ENCODE measurements around the gene DLG2.

- TF ChIP-seq ZNF138 (CRISPR knock-in tag; conservative IDR thresholded peaks at IDR 0.05): no peak
- no peak for TF ChIP-seq ZNF121 (CRISPR knock-in tag; IDR thresholded peaks at IDR 0.05)
- TF ChIP-seq ZNF396 (CRISPR knock-in tag; IDR thresholded peaks at IDR 0.05; ENCODE audit: borderline replicate concordance): no peak
- TF ChIP-seq, protein P1, sequence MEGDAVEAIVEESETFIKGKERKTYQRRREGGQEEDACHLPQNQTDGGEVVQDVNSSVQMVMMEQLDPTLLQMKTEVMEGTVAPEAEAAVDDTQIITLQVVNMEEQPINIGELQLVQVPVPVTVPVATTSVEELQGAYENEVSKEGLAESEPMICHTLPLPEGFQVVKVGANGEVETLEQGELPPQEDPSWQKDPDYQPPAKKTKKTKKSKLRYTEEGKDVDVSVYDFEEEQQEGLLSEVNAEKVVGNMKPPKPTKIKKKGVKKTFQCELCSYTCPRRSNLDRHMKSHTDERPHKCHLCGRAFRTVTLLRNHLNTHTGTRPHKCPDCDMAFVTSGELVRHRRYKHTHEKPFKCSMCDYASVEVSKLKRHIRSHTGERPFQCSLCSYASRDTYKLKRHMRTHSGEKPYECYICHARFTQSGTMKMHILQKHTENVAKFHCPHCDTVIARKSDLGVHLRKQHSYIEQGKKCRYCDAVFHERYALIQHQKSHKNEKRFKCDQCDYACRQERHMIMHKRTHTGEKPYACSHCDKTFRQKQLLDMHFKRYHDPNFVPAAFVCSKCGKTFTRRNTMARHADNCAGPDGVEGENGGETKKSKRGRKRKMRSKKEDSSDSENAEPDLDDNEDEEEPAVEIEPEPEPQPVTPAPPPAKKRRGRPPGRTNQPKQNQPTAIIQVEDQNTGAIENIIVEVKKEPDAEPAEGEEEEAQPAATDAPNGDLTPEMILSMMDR (IDR thresholded peaks at IDR 0.05): no peak
- TF ChIP-seq, protein P2, sequence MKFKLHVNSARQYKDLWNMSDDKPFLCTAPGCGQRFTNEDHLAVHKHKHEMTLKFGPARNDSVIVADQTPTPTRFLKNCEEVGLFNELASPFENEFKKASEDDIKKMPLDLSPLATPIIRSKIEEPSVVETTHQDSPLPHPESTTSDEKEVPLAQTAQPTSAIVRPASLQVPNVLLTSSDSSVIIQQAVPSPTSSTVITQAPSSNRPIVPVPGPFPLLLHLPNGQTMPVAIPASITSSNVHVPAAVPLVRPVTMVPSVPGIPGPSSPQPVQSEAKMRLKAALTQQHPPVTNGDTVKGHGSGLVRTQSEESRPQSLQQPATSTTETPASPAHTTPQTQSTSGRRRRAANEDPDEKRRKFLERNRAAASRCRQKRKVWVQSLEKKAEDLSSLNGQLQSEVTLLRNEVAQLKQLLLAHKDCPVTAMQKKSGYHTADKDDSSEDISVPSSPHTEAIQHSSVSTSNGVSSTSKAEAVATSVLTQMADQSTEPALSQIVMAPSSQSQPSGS (CRISPR knock-in tag; IDR thresholded peaks at IDR 0.05; ENCODE audit: borderline replicate concordance, low read depth): no peak
- TF ChIP-seq, protein P3, sequence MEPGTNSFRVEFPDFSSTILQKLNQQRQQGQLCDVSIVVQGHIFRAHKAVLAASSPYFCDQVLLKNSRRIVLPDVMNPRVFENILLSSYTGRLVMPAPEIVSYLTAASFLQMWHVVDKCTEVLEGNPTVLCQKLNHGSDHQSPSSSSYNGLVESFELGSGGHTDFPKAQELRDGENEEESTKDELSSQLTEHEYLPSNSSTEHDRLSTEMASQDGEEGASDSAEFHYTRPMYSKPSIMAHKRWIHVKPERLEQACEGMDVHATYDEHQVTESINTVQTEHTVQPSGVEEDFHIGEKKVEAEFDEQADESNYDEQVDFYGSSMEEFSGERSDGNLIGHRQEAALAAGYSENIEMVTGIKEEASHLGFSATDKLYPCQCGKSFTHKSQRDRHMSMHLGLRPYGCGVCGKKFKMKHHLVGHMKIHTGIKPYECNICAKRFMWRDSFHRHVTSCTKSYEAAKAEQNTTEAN (CRISPR knock-in tag; IDR thresholded peaks at IDR 0.05): no peak
- TF ChIP-seq, protein P4, sequence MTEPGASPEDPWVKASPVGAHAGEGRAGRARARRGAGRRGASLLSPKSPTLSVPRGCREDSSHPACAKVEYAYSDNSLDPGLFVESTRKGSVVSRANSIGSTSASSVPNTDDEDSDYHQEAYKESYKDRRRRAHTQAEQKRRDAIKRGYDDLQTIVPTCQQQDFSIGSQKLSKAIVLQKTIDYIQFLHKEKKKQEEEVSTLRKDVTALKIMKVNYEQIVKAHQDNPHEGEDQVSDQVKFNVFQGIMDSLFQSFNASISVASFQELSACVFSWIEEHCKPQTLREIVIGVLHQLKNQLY (CRISPR knock-in tag; IDR thresholded peaks at IDR 0.05): no peak
- TF ChIP-seq, protein P5, sequence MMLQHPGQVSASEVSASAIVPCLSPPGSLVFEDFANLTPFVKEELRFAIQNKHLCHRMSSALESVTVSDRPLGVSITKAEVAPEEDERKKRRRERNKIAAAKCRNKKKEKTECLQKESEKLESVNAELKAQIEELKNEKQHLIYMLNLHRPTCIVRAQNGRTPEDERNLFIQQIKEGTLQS (CRISPR knock-in tag; conservative IDR thresholded peaks at IDR 0.05): no peak
- no peak for TF ChIP-seq NR2C2 (CRISPR knock-in tag; IDR thresholded peaks at IDR 0.05)
- no peak for TF ChIP-seq ELF4 (CRISPR knock-in tag; IDR thresholded peaks at IDR 0.05; ENCODE audit: low read depth)
Observed at GRCh38 chr11:84648471-84648870, 978.7 kb downstream of the DLG2 start.

Measured in WTC11 (cell line).